Camera-type eye (tissue), 1 donor: ENCODE measurements around the gene PATE1. TPM values are rescaled to one million over a fixed set of nuclear protein-coding genes. Genes with fewer than 3 reads are reported as not detected.

Source experiments
- total RNA-seq: library from RNA; depleted of rRNA; stranded (reverse); fragments of >200 nt; gene quantifications from one replicate; pipeline ENCODE4 v1.2.3, GENCODE V29; 2014

The PATE1 gene
- total RNA-seq, result not detected

GRCh38 chr11:125745979-125746378, at the start of gene PATE1:
PATE1 (plus strand) TSS chr11:125746279; CDS start chr11:125746305, 26 bp downstream.

GRCh38 chr11:125778728-125779127, 32.6 kb downstream of the PATE1 start, which contains the start of gene PATE2:
PATE2 (minus strand) TSS chr11:125778828; CDS start chr11:125778773, 55 bp downstream.

GRCh38 chr11:125787827-125788226, 41.7 kb downstream of the PATE1 start, which contains the start of gene PATE3:
PATE3 (plus strand) TSS chr11:125788127; CDS start chr11:125788152, 25 bp downstream.

Other genes starting within 250 kb of the PATE1 start
- gene EI24, start 176.8 kb upstream of the PATE1 start, total RNA-seq, result 58.7 TPM
- gene STT3A, start 153.4 kb upstream of the PATE1 start, total RNA-seq, result 105 TPM
- 13.7 TPM for gene CHEK1, start 121.1 kb upstream of the PATE1 start, total RNA-seq
- not detected for gene ACRV1, start 65.4 kb upstream of the PATE1 start, total RNA-seq
- gene PATE2, start 32.5 kb downstream of the PATE1 start, total RNA-seq, result not detected
- gene PATE3, start 41.8 kb downstream of the PATE1 start, total RNA-seq, result not detected
- not detected for gene PATE4, start 87.0 kb downstream of the PATE1 start, total RNA-seq
- 5.3 TPM for gene HYLS1, start 141.4 kb downstream of the PATE1 start, total RNA-seq
- gene PUS3, start 156.9 kb downstream of the PATE1 start, total RNA-seq, result 15.2 TPM
- gene DDX25, start 158.2 kb downstream of the PATE1 start, total RNA-seq, result 5.6 TPM
- gene VSIG10L2, start 199.8 kb downstream of the PATE1 start, total RNA-seq, result not detected